ENCODE measurements around the gene CLDN6. TPM values are rescaled to one million over a fixed set of nuclear protein-coding genes. Genes with fewer than 3 reads are reported as not detected.

CLDN6 gene
- total RNA-seq, 1 experiment from 2014 or later, result 743 TPM

GRCh38 chr16:2981899-2982250 lies 36.1 kb downstream of the CLDN6 start:
- no peaks in the 10 kb centered on the region; the same call in 1 of the 2 replicates for H3K79me2 ChIP-seq (ENCODE audit: insufficient read depth, low read length)
- TF ChIP-seq, protein P1, sequence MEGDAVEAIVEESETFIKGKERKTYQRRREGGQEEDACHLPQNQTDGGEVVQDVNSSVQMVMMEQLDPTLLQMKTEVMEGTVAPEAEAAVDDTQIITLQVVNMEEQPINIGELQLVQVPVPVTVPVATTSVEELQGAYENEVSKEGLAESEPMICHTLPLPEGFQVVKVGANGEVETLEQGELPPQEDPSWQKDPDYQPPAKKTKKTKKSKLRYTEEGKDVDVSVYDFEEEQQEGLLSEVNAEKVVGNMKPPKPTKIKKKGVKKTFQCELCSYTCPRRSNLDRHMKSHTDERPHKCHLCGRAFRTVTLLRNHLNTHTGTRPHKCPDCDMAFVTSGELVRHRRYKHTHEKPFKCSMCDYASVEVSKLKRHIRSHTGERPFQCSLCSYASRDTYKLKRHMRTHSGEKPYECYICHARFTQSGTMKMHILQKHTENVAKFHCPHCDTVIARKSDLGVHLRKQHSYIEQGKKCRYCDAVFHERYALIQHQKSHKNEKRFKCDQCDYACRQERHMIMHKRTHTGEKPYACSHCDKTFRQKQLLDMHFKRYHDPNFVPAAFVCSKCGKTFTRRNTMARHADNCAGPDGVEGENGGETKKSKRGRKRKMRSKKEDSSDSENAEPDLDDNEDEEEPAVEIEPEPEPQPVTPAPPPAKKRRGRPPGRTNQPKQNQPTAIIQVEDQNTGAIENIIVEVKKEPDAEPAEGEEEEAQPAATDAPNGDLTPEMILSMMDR (conservative IDR thresholded peaks at IDR 0.05), result no peak
- DNase-seq, result no peak

More at GRCh38 chr16:2981899-2982250, 36.1 kb downstream of the CLDN6 start:
- Histone ChIP-seq H2AK5ac (ENCODE audit: insufficient read length, low read length) (no peak overlapping the region), H3K27ac (ENCODE audit: insufficient read length, low read depth, low read length) (no peak overlapping the region), H2AFZ (ENCODE audit: low read length) (no peak overlapping the region), H3K4ac (ENCODE audit: low read depth, low read length) (no peak overlapping the region), H3K23ac (ENCODE audit: insufficient read length, low read depth, low read length) (no peak overlapping the region), H3K9ac (ENCODE audit: extremely low read depth, insufficient read length, low read length) (no peak overlapping the region), H3K4me1 (ENCODE audit: insufficient read depth, low read length) (no peaks in the 10 kb centered on the region), H2BK15ac (ENCODE audit: low read depth, low read length) (no peak overlapping the region), H2BK20ac (ENCODE audit: low read depth, low read length, poor library complexity, severe bottlenecking) (no peak overlapping the region), H4K5ac (ENCODE audit: insufficient read length, low read depth, low read length) (no peak overlapping the region), H2BK120ac (ENCODE audit: low read depth, low read length, poor library complexity, severe bottlenecking) (no peak overlapping the region), H2BK12ac (ENCODE audit: insufficient read length, low read depth, low read length) (no peak overlapping the region), H4K91ac (ENCODE audit: insufficient read length, low read depth, low read length) (no peak overlapping the region), H3K18ac (ENCODE audit: insufficient read length, low read depth, low read length) (no peak overlapping the region), H4K8ac (replicated peaks; ENCODE audit: insufficient read length, low read depth, low read length) (no peak overlapping the region), H3K56ac (ENCODE audit: insufficient read length, low read depth, low read length) (no peak overlapping the region), H3K14ac (ENCODE audit: insufficient read depth, low read length) (no peak overlapping the region), H3K23me2 (ENCODE audit: insufficient read length, low read depth, low read length, poor library complexity, severe bottlenecking) (peaks cover 9% of the 10 kb centered on the region), H3K79me1 (ENCODE audit: insufficient read depth, low read depth, low read length, poor library complexity, severe bottlenecking) (no peaks in the 10 kb centered on the region), H3K27me3 (ENCODE audit: insufficient read depth, low read length) (no peaks in the 10 kb centered on the region), H4K20me1 (ENCODE audit: control insufficient read depth, insufficient read depth, insufficient read length) (no peaks in the 10 kb centered on the region), H2BK5ac (ENCODE audit: insufficient read length, low read length) (no peak overlapping the region), H3K4me2 (ENCODE audit: insufficient read depth, insufficient read length, low read length) (peak overlapping the region; percentile 28), H3T11ph (ENCODE audit: low read length) (no peak overlapping the region), H3K9me3 (ENCODE audit: control insufficient read depth, low read depth, low read length) (no peaks in the 10 kb centered on the region)
- no CpG with 5 or more reads among the region's 4 CpGs for WGBS (ENCODE audit: extremely low coverage, insufficient read length, low lambda C conversion rate)
- Mint-ChIP-seq H3K9me3 (no peaks in the 10 kb centered on the region), H3K4me3 (peak overlapping the region; percentile 87 to 90), H3K27ac (peak overlapping the region; percentile 90 to 99 (median 91)), H3K36me3 (ENCODE audit: insufficient read depth in 1 of 3, low read depth in 3 of 3) (peaks cover 6 to 16% (median 12%) of the 10 kb centered on the region in 3 experiments; a peak in 6 of 7 replicates), H3K27me3 (ENCODE audit: low read depth) (peaks cover 6% of the 10 kb centered on the region), H3K4me1 (peaks cover 26 to 31% of the 10 kb centered on the region in 2 experiments)

All from H9 (cell line).